OCI-M2 (cell line): ENCODE results near the gene HES6.
A peak's percentile ranks its signal among the peaks of the same experiment; 100 is the strongest.

Source experiments
- DNase-seq: peaks from one replicate; lab custom pipeline; 2025; ENCODE audit not compliant: unreplicated experiment; lab: John Stamatoyannopoulos, UW

HES6 gene

GRCh38 chr2:238239863-238240756 is at the start of gene HES6:
TSS of gene HES6 (minus strand) at chr2:238240038. CDS start at chr2:238239905, 133 bp downstream.
- DNase-seq = no peak

GRCh38 chr2:238289574-238289973 is 49.7 kb upstream of the HES6 start:
- DNase-seq = no peak

- peak; percentile 47 for DNase-seq
Observed at GRCh38 chr2:238288650-238289573, 49.1 kb upstream of the HES6 start.

- peak; percentile 5 for DNase-seq
Observed at GRCh38 chr2:238287737-238288649, 48.2 kb upstream of the HES6 start, which contains the start of gene PER2. TSS of gene PER2 (minus strand) at chr2:238288610. CDS start at chr2:238277936, 10,674 bp downstream.

- DNase-seq = no peak
Observed at GRCh38 chr2:238286987-238287736, 47.3 kb upstream of the HES6 start.

- no peak for DNase-seq
Observed at GRCh38 chr2:238286551-238286950, 46.7 kb upstream of the HES6 start.

- DNase-seq = no peak
Observed at GRCh38 chr2:238286095-238286494, 46.3 kb upstream of the HES6 start.

- no peak for DNase-seq
Observed at GRCh38 chr2:238285653-238286082, 45.8 kb upstream of the HES6 start.

GRCh38 chr2:238284802-238285515 is 45.1 kb upstream of the HES6 start:
- DNase-seq = no peak

- no peak for DNase-seq
Observed at GRCh38 chr2:238282861-238283738, 43.3 kb upstream of the HES6 start.

GRCh38 chr2:238281826-238282480 is 42.1 kb upstream of the HES6 start:
- DNase-seq = no peak

GRCh38 chr2:238280083-238280825 is 40.4 kb upstream of the HES6 start:
- no peak for DNase-seq

GRCh38 chr2:238279324-238279682 is 39.5 kb upstream of the HES6 start:
- no peak for DNase-seq

GRCh38 chr2:238278626-238279323 is 38.9 kb upstream of the HES6 start:
- DNase-seq = no peak

- no peak for DNase-seq
Observed at GRCh38 chr2:238277695-238278094, 37.9 kb upstream of the HES6 start.

GRCh38 chr2:238274152-238274865 is 34.5 kb upstream of the HES6 start:
- no peak for DNase-seq
